SK-N-SH treated with all-trans-retinoic acid at 6 μM for 48 hours (cell line): Measurements from ENCODE around the gene DNASE1L2.

Experiments
- ATAC-seq: fragments of 200-7000 bp; cut with Tn5 transposase; 3 replicates; pipeline ENCODE4 v1.9.1; 2020; ENCODE audit warnings: mild to moderate bottlenecking, moderate library complexity
- ARNTL ChIP-seq: fragments of 450-650 bp; formaldehyde crosslinking; IDR thresholded peaks from 2 replicates; pipeline ENCODE4 v1.5.0; 2020; ENCODE audit warnings: low read depth, mild to moderate bottlenecking, moderate library complexity, borderline replicate concordance
- CSDC2 ChIP-seq: fragments of 250-450 bp; sonication (Bioruptor Pico); IDR thresholded peaks from 2 replicates; pipeline ENCODE4 v1.5.0; 2020; ENCODE audit warnings: mild to moderate bottlenecking, moderate library complexity
- CSRNP3 ChIP-seq: fragments of 250-450 bp; sonication (Bioruptor Pico); IDR thresholded peaks from 2 replicates; pipeline ENCODE4 v1.5.1; 2021; ENCODE audit warnings: mild to moderate bottlenecking, moderate library complexity
- ESRRG ChIP-seq: fragments of 250-450 bp; sonication (Bioruptor Pico); IDR thresholded peaks from 2 replicates; pipeline ENCODE4 v1.6.1; 2021; ENCODE audit warnings: mild to moderate bottlenecking
- GLIS3 ChIP-seq: fragments of 250-450 bp; sonication (Bioruptor Pico); IDR thresholded peaks from 2 replicates; pipeline ENCODE4 v1.5.0; 2020; ENCODE audit warnings: mild to moderate bottlenecking, moderate library complexity
- ISL1 ChIP-seq: fragments of 250-450 bp; sonication (Bioruptor Pico); IDR thresholded peaks from 2 replicates; pipeline ENCODE4 v2.1.2; 2022; ENCODE audit warnings: mild to moderate bottlenecking, moderate library complexity
- PATZ1 ChIP-seq: fragments of 250-450 bp; sonication (Bioruptor Pico); IDR thresholded peaks from 2 replicates; pipeline ENCODE4 v1.8.0; 2020; ENCODE audit warnings: mild to moderate bottlenecking, moderate library complexity, borderline replicate concordance
- POU6F1 ChIP-seq: fragments of 250-450 bp; sonication (Bioruptor Pico); IDR thresholded peaks from 2 replicates; pipeline ENCODE4 v1.8.0; 2021; ENCODE audit warnings: low read depth, mild to moderate bottlenecking, moderate library complexity, borderline replicate concordance
- RARB ChIP-seq: fragments of 250-450 bp; sonication (Bioruptor Pico); IDR thresholded peaks from 2 replicates; pipeline ENCODE4 v1.8.0; 2021; ENCODE audit warnings: mild to moderate bottlenecking, moderate library complexity
- SNAI2 ChIP-seq: fragments of 250-450 bp; sonication (Bioruptor Pico); IDR thresholded peaks from 2 replicates; pipeline ENCODE4 v1.5.0; 2020; ENCODE audit warnings: mild to moderate bottlenecking, moderate library complexity
- TCF4 ChIP-seq: fragments of 250-450 bp; sonication (Bioruptor Pico); IDR thresholded peaks from 2 replicates; pipeline ENCODE4 v1.8.0; 2021; ENCODE audit warnings: mild to moderate bottlenecking, moderate library complexity, borderline replicate concordance
- TOX ChIP-seq: fragments of 250-450 bp; sonication (Bioruptor Pico); IDR thresholded peaks from 2 replicates; pipeline ENCODE4 v1.8.0; 2021; ENCODE audit warnings: mild to moderate bottlenecking, moderate library complexity, borderline replicate concordance
- TSHZ2 ChIP-seq: fragments of 250-450 bp; sonication (Bioruptor Pico); IDR thresholded peaks from 2 replicates; pipeline ENCODE4 v1.5.0; 2020; ENCODE audit warnings: mild to moderate bottlenecking, moderate library complexity
- ZFP3 ChIP-seq: fragments of 250-450 bp; sonication (Bioruptor Pico); IDR thresholded peaks from 2 replicates; pipeline ENCODE4 v1.5.0; 2020; ENCODE audit warnings: mild to moderate bottlenecking, moderate library complexity
- ZFP30 ChIP-seq: fragments of 450-650 bp; formaldehyde crosslinking; IDR thresholded peaks from 2 replicates; pipeline ENCODE4 v1.5.0; 2022; ENCODE audit warnings: mild to moderate bottlenecking, moderate library complexity
- ZNF565 ChIP-seq: fragments of 450-650 bp; formaldehyde crosslinking; conservative IDR thresholded peaks from 2 replicates; pipeline ENCODE4 v1.5.0; 2020; ENCODE audit warnings: low read depth, mild to moderate bottlenecking, moderate library complexity

DNASE1L2 gene

GRCh38 chr16:2235695-2236336 is 428 bp upstream of the DNASE1L2 start:
- no peak for TF ChIP-seq TSHZ2 (CRISPR knock-in tag)
- no peak for TF ChIP-seq SNAI2 (CRISPR knock-in tag)
- TF ChIP-seq ESRRG (CRISPR knock-in tag) = no peak
- TF ChIP-seq CSDC2 (CRISPR knock-in tag) = no peak
- TF ChIP-seq PATZ1 (CRISPR knock-in tag) = no peak
- TF ChIP-seq ARNTL (CRISPR knock-in tag) = no peak
- TF ChIP-seq ISL1 (CRISPR knock-in tag) = no peak
- peak; percentile 2 for ATAC-seq

GRCh38 chr16:2237102-2237482 is 848 bp downstream of the DNASE1L2 start:
- ATAC-seq = no peak
- no peak for TF ChIP-seq POU6F1 (CRISPR knock-in tag)
- TF ChIP-seq CSDC2 (CRISPR knock-in tag) = no peak
- TF ChIP-seq TOX (CRISPR knock-in tag) = no peak
- no peak for TF ChIP-seq CSRNP3 (CRISPR knock-in tag)
- no peak for TF ChIP-seq TSHZ2 (CRISPR knock-in tag)

GRCh38 chr16:2237493-2238149 is 1.4 kb downstream of the DNASE1L2 start:
- TF ChIP-seq TCF4 (CRISPR knock-in tag) = no peak
- no peak for TF ChIP-seq ZNF565
- no peak for TF ChIP-seq ZFP3 (CRISPR knock-in tag)
- TF ChIP-seq TOX (CRISPR knock-in tag) = no peak
- no peak for TF ChIP-seq CSDC2 (CRISPR knock-in tag)
- TF ChIP-seq CSRNP3 (CRISPR knock-in tag) = no peak
- no peak for TF ChIP-seq RARB
- TF ChIP-seq ARNTL (CRISPR knock-in tag) = no peak
- TF ChIP-seq PATZ1 (CRISPR knock-in tag) = no peak
- no peak for TF ChIP-seq GLIS3 (CRISPR knock-in tag)
- TF ChIP-seq ZFP30 = no peak
- TF ChIP-seq, all 23 proteins: peak for 0
- ATAC-seq = no peak
